Left hindlimb (tissue), 1 donor: ENCODE measurements around the gene JAM2.
"Not testable (repeated sequence)": the region's sequence is repeated elsewhere in the genome, so short reads cannot be mapped to it uniquely, and the experiment has no call there.

Experiments used
- DNase-seq: peaks from one replicate; pipeline ENCODE4 v3.0.0-alpha.2; 2018

Gene JAM2

DNA sequence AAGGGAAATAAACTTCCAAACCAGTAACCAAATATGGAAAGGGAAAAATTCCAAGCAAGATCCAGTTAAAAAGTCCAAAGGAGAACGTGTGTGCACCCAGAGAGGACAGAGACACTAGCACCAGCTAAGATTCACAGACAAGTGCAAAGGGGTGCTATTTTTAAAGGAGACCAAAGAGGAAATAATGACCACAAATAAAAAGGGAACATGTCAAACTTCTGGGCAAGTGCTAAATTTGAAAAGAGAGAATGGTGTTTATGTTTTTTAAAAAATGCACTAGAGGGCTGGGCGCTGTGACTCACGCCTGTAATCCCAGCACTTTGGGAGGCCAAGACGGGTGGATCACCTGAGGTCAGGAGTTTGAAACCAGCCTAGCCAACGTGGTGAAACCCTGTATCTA lies 8.6 kb downstream of the JAM2 start:
- no peak for DNase-seq

DNA sequence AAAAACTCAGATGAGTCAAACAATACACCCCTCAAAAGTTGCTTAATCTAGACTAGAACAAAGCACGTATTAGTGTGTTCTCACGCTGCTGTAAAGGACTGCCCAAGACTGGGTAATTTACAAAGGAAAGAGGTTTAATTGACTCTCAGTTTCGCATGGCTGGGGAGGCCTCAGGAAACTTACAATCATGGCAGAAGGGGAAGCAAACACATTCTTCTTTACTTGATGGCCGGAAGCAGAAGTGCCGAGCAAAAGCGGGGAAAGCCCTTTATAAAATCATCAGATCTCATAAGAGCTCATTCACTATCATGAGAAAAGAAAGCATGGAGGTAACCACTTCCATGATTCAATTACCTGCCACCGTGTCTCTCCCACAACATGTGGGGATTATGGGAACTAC lies 10.1 kb downstream of the JAM2 start:
- no peak for DNase-seq

DNA sequence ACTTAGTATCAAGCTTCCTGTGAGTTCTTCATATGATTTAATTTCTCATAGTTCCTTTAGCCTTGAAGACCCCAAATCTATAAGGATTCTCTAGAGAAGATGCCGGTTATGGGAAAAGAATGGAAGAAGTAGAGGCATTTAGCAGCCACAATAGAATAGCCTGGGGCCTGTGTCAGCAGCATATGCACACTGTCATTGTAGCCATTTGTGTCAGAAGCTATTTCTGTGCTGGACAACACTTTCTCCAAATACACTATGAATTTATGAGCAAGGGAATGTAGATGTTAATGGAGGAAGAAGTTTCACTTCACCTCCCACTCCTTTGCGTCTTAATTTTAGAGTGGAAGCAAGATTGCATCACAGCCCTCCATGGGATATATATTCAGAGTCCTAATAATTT lies 17.4 kb downstream of the JAM2 start:
- DNase-seq, result no peak

DNA sequence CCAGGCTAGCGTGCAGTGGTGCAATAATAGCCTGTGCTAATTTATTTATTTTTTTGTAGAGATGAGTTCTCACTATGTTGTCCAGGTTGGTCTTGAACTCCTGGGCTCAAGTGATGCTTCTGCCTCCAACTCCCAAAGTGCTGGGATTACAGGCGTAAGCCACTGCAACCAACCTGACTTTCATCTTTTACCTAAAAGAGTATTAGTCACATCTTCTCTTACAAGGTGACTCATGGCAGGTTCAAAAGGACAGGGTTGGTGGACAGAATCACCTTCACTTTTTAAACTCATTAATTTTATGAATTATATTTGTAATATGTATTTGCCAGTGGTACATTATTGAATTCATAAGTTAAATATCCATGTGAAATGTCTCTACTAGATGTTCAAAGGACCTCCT lies 18.1 kb downstream of the JAM2 start:
- no peak for DNase-seq

DNA sequence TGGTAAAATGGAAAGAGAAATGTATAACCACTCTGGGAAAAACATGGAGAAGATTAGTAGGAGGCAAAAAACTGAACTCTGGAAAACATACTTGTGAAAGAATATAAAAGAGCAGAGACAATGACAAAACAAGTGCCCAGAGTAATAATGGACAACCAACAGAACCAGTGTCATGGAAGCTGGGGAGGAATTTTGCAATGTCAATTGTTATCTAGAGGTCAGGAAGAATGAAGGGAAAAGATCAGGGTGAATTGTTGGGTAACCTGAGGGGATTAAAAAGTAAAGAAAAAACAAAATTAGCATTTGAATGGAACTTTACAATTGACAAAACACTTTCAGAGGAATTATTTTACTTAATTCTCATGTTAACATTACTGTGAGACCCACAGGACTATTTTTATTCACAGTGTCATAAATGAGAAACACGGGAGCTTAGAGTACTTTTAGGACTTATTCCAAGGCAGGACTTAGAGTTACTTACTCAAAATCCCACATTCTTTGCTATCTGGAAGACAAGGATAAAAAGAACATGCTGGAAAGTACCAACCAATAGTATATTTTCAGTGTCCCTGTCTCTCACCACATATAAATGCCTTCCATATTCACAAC lies 19.5 kb downstream of the JAM2 start:
- DNase-seq, result no peak

DNA sequence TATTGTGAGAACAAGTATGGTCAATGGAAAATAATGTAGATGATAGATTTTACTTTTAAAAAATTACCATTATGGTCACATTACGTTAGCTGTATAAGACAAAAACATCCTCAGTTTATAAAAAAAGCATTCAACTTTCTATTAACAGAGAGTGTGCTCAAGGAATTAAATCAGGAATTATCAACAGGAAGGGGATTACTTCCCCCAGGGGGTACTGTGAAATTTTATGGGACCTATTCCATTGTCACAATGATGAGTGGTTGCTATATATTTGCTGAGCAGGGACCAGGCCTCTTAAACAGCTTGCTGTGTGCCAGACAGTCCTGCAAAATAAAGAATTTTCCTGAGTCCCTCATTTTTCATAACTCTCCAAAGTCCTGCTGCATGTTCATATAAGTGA lies 21.2 kb downstream of the JAM2 start:
- no peak for DNase-seq

DNA sequence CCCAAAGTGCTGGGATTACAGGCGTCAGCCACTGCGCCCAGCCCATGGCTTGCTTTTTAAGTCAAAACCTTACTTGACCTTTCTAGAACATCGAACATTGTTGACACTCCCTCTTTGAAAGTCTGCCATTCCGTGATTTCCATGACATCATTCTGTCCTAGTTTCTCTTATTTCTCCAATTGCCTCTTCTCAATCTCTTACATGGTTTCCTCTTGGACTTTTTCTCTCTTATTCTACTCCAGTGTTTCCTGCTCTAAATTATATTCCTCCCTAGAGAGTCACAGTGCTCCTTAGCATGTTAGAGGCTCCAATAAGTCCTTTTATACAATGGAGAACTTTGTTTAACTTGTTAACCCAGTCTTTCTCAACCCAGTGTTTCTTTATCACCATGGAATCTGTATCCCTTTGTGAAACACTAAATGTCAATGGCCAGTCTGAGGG lies 25.5 kb downstream of the JAM2 start:
- DNase-seq, result no peak

DNA sequence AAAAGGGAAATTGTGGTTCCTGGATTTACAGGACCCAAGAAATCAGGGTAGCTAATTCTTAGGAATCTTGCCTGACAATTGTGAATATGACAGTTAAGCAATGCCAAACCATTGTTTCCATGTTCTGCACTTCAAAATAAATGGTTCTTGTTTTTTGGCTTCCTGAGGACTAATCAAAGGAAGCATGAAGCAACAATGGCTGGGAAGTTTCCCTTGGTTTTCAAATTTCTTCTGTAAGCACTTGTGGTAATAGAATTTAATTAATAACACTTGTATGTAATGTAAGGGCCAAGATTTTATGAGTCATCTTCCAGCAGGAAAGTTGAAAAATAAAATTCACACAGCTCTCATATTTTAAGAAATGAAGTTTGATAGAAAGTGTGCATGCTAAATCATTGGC lies 31.7 kb downstream of the JAM2 start:
- no peak for DNase-seq

DNA sequence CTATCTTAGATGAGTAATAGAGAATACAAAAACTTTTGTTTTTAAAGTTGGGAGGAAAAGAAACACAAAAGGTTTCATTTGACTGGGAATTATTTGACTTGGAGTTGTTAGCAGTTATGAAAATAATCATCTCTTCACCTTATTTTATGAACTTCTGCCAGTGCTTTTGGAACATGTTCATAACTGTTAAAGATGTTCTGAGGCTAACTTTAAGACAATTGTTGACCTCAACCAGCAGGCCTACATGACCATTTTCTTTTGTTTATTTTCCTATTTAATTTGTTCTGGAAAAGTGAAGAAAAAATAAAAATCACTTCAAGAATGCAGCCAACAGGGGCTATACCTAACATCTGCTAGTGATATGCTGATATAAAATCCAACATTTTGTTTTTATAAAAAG lies 37.4 kb downstream of the JAM2 start:
- DNase-seq, result no peak

DNA sequence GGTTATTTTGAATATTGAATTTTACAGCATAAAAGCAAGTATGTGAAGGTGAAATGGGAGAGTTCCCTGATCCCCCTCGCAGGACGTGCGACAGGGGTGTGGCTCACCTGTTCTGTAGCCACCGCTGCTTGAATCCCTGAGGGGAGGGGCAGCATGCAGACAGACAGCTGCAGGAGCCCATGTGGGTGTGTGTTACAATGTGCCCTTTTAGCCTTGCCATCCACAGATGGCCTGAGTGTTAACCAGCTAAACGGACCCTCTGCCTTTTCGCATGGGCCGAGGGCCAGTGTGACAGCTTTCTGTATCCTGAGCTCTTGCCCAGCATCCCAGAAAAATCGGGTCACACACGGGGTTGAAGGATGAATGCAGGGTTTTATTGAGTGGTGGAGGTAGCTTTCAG lies 43.3 kb downstream of the JAM2 start:
- no peak for DNase-seq

DNA sequence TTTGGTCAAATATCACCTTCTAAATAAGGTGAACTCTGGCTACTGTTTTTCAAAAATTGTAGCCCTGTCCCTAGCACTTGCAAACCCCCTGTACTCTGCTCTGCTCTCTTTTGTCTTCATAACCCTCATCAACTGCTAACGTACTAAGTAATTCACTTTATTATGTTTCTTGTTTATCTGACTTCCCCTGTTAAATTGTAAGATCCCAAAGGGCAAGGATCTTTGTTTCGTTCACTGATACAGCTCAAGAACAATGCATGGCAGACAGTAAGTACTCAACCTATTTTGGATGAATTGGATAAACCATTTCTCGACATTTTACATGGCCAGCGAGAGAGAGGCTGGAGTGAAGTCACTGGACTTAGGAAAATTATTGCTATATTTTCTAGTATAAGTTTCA lies 48.7 kb downstream of the JAM2 start:
- no peak for DNase-seq

DNA sequence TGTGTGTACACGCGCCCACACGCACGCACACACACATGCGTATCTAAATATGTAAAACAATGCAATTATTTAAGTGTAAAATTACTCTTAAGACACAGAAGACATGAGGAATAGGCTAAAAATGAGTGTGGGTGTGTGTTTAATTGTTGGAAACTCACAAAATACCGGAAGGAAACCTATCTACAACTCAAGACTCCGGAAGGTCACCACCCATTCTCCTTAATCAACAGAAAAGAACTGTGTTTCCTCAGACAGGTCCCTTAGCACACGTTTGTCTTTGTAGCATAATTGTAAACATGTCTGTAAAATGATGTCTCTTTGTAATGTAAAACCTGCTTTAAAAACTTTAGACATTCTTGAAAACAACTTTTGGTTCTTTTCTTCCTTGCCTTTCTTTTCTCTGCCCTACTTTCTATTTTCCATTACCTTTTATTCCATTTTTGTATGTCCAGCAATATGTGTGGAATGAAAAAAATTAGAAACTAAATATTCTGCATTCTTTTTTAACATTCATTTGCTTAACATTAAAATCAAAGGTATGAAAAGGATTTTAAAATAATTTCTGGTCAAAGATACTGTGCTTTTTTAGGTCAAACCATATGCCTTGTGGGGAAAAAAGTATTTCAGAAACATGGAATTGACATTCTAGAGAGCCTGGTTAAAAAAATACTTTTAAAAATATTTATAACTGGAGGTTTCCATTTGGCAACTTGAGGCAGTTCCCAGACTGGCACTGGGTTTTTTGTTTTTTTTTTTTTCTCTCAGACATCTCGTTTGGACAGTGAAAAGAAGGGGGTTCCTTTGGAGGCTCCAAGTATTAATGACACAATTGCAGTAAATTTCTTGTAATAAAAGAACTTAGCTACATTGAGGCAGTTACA lies 49.5 kb downstream of the JAM2 start:
- no peak for DNase-seq

DNA sequence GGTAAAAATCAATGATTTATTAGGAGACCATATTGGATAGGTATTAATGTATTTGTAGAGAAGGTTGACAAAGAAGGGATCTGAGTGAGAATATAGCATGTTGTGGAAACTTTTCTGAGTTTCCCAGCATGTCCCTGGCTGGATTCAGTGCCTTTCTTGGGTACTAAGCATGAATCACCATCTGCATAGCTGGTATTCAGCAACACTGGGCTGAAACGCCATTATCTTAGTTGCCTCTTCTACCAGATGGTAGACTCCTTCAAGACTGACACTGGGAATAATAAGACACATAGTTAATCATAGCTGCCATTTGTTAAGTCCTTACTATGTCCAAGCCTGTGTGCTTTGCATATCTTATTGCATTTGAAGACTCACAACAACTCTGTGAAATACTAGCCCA lies 50.2 kb downstream of the JAM2 start:
- DNase-seq, result no peak

DNA sequence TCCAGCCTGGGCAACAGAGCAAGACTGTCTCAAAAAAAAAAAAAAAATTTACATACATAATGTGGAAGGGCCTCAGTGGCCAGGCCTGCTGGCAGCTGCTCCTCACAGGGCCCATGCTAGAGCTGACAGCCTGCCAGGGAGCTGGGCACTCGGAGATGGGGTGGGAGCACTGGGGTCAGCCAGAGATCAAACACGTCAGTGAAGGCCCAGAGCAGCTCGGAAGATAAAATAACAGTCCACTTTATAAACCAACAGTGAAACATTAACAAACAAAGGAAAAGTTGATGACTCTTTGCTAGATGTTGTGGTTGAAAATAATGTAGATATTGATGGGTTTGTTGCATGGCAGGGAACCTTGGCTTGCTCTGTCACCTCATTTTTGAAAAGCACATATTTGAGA lies 52.9 kb downstream of the JAM2 start:
- DNase-seq, result no peak

DNA sequence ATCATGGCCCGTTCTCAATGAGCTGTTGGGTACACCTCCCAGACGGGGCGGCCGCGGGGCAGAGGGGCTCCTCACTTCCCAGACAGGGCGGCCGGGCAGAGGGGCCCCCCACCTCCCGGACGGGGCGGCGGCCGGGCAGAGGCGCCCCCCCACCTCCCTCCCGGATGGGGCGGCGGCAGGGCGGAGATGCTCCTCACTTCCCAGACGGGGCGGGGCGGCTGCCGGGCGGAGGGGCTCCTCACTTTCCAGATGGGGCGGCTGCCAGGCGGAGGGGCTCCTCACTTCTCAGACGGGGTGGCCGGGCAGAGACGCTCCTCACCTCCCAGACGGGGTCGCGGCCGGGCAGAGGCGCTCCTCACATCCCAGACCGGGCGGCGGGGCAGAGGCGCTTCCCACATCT lies 56.4 kb downstream of the JAM2 start:
- not testable (repeated sequence) for DNase-seq

DNA sequence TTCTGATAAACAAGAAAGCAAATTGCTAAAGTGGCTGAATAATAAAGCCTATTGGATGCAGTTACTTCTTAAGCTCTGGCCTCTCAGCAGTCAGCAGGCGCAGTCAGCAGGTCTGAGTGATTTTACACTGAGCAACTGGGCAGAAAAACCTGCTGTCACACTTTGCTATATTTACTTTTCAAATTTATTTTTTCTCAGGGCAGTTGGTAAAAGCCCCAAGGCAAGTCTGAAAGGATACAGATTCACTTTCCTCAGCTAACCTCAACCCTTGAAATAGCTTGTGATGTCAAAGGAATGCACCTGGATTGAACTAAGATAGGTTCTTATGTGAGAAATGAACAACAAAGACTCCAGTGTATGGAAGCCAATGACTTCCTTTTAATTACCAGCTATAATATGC lies 61.7 kb downstream of the JAM2 start:
- DNase-seq, result no peak

DNA sequence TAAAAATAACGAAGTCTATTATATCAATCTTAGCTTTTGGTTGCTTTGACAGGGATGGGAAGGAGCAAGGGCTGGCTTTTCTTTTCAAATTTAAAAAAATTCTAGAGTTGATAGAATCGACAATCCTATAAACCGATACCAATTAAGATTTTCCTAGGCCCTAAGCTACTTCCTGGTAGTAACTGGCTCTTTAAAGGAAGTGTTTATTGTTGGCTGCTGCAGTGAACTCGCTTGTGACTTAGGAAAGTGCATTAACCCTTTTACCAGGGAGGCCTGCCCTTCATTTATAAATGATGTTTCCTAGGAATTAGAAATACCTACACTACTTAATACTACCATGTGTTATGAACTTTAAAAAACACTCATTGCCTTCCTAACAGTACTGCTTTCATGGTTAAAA lies 62.5 kb downstream of the JAM2 start:
- no peak for DNase-seq

DNA sequence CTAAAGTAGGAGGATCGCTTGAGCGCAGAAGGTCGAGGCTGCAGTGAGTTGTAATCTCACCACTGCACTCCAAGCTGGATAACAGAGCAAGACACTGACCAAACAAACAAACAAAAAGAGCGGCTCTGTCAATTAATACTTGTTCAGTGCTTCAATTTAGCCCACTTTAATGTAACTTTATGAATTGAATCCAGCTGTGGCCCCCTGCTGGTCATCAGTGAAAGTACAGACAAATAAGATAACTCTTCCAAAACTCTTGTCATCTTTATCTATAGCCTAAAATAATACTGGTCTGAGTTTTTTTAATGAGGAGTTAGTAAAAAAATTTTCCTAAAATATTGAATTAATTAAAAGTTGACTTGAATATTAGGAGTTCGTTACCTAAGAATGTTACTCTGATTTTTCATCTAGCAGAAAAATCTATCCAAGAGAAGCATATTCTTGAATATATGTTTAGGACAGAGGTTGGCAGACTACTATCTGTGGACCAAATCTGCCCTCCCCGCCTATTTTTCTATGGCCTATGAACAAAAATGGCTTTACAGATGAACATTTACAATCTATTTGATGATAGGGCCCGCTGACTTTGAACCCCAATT lies 69.5 kb downstream of the JAM2 start:
- DNase-seq, result no peak

DNA sequence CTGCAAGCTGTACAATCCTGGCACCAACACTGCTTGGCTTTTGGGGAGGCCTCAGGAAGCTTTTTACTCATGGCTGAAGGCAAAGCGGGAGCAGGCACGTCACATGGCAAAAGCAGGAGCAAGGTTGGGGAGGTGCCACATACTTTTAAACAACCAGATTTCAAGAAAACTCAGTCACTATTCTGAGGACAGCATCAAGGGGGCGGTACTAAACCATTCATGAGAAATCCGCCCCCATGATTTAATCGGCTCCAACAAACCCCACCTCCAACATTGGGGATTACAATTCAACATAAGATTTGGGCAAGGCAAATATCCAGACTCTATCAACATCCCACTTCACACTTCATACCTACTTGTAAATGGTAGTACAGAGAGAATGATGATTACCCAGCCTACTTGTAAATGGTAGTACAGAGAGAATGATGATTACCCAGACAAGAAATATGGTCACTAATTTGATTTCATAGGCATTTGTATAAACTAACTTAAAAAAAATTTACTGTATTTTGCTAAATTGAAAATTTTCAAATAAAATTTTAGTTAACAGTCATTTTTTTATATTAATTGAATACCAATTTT lies 70.7 kb downstream of the JAM2 start:
- DNase-seq, result no peak

DNA sequence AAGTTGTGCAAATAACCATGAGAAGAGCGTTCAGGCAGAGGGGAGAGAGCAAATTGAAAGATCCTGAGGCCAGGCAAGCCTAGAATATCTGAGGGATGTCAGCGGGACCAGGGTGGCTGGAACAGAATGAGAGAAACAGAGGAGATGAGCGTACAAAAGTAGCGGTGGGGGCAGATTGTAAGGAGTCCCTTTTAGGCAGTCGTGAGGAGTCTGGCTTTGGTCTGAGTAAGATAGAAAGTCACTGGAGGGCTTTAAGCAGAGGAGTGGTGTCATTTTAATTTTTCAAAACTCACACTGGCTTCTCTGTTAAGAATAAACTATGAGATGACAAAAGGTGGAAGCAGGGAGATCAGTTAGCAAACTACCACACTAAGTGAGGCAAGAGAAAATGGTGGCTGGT lies 71.5 kb downstream of the JAM2 start:
- DNase-seq, result no peak

DNA sequence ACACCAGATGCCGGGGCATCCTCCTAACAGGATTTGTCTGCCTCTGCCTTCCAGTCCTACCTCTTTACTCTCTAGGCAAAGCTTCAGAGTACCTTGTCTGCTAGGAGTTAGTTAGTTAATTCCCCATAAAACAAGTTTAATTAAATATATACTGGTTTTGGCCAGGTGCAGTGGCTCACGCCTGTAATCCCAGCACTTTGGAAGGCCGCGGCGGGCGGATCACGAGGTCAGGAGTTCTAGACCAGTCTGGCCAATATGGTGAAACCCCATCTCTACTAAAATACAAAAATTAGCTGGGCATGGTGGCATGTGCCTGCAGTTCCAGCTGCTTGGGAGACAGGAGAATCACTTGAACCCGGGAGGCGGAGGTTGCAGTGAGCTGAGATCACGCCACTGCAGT lies 75.0 kb downstream of the JAM2 start:
- DNase-seq, result not testable (repeated sequence)

DNA sequence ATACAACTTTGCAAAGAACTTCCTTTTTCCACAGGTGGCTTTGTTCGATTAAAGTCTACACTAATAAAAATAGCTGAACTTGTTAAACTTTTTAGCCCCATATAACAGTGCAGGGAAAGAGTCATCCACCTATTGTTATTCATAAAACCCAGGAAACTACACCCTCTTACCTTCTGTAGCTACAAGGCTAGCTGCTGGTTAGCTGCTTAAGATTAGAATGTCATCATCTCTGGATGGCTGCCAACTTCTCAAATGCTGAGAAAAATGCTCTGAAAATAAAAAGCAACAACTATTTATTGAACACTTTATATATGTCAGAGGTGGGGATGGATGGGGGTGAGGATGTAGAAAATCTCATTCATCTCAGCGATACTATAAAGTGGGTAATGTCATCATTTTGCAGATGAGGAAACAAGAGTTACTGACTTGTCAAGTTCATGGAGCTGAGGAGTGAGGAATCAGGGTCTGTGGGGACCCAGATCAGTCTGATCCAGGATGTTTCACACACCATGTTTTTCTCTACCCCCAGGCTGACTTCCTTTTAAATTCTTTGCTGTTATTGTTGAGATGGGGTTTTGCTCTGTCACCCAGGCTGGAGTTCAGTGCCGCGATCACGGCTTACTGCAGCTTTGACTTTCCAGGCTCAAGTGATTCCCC lies 78.6 kb downstream of the JAM2 start:
- DNase-seq, result no peak

DNA sequence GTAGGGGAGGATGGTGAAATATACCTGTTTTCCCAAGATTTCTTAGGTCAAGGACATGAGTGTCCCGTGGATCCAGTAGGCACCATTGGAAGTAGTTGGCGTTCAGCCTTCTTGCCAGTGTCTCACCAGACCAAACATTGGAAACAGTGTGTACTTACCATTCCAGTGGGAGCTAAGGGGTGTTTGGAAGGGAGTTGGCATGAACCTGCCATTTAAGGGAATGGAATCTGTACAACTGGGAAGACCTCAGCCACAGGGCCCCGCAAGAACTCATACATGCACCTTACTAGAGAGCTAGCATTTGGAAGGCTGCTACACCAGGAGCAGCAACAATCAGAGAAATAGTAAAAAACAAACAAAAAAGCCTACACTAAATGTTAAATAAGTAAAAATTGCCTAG lies 82.9 kb downstream of the JAM2 start:
- no peak for DNase-seq
